ENCODE results near the gene PDCD2L.

DNA sequence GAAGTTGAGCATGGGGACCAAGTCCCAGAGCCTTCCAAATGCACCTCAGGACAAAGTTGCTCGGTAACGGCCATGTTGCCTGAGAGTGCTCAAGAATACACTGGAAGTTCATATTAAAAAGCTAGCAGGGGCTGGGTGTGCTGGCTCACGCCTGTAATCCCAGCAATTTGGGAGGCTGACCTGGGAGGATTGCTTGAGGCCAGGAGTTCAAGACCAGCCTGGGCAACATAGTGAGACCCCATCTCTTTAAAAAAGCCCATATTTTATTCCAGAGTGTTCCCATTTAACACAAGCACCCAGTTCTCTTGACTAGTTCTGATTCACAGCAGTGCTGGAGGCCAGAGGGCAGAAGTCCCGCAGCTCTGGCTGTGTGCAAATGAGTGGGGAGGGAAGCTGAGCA is 47.3 kb upstream of the PDCD2L start:
- TF ChIP-seq, protein P1, sequence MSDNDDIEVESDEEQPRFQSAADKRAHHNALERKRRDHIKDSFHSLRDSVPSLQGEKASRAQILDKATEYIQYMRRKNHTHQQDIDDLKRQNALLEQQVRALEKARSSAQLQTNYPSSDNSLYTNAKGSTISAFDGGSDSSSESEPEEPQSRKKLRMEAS (IDR thresholded peaks at IDR 0.05; ENCODE audit: low read depth, low read length) = no peak
- no peak for TF ChIP-seq CTCF (IDR thresholded peaks at IDR 0.05; ENCODE audit: low read depth, low read length)

Data from NB4 (cell line).